HG02870 (cell line): ENCODE measurements around the gene RAD51B.
A peak's percentile ranks its signal among the peaks of the same experiment; 100 is the strongest.
"Not testable (repeated sequence)": the region's sequence is repeated elsewhere in the genome, so short reads cannot be mapped to it uniquely, and the experiment has no call there.

ENCODE experiments used
- ATAC-seq: cut with Tn5 transposase; IDR thresholded peaks from one replicate; pipeline ENCODE4 v1.9.1; 2021; ENCODE audit warnings: mild to moderate bottlenecking, moderate library complexity; ENCODE audit not compliant: unreplicated experiment

RAD51B gene

GRCh38 chr14:68285421-68286179 lies 466.0 kb downstream of the RAD51B start:
- no peak for ATAC-seq

- no peak for ATAC-seq
These were observed 467.1 kb downstream of the RAD51B start for GRCh38 chr14:68286667-68287066.

DNA sequence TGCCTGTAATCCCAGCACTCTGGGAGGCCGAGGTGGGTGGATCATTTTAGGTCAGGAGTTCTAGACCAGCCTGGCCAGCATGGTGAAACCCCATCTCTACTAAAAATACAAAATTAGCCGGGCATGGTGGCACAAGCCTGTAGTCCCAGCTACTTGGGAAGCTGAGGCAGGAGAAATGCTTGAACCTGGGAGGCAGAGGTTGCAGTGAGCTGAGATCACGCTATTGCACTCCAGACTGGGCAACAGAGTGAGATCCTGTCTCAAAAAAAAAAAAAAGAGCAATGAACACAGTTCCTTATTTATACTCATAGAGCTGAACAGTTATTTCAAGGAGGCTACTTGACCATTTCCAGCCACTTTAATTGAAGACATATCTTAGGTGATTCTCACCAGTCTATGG lies 469.9 kb downstream of the RAD51B start:
- not testable (repeated sequence) for ATAC-seq

- no peak for ATAC-seq
These were observed 472.2 kb downstream of the RAD51B start for GRCh38 chr14:68291820-68292219.

GRCh38 chr14:68292441-68293215 lies 473.0 kb downstream of the RAD51B start:
- no peak for ATAC-seq

GRCh38 chr14:68293404-68293803 lies 473.8 kb downstream of the RAD51B start:
- ATAC-seq = peak; percentile 63

GRCh38 chr14:68295316-68295816 lies 475.8 kb downstream of the RAD51B start:
- ATAC-seq = no peak

DNA sequence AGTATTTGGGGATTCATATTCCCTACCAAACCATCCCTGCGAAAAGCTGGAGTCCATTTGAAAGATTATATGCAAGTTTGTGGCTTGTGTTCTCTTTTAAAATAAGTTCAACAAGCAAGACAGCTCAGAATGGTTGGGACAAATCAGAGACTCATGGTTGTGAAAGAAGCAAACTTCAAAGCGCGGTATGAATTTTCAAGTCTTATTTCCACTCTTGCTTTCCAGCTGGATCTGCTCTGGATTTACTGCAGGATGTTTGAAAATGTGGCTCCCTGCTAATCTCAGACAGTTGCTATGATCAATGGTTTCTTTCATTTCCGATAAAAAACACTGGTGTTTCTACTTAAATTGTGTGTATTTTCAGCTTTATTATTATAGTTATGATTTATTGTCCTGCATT lies 477.5 kb downstream of the RAD51B start:
- ATAC-seq = no peak

DNA sequence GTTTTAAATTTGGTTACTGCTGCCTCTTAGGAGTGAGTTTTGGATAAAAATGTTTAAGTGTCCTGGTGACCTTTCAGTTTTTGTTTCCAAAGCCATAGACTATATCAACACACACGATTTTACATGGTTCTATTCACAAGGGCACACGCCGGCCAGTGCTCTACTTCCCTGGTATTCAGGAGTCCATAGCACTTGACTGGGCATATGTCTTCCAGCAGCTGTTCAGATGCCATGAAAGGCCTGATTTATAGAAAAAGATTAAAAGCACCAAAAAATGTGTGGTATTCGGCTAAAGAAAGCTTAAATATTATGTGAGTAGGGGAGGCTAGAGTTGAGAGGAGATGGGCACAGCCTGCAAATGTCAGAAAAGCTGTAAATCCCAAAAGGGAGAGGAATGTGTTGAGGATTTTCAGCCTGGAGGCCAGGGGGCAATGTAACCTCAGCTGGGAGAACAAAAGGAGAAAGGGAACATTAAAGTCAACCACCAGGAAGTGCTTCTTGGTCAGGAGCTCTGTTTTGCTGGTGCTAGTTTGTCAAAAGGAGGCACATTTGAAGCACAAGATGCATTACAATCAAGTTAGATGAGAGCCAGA lies 478.4 kb downstream of the RAD51B start:
- no peak for ATAC-seq

GRCh38 chr14:68300608-68301007 lies 481.0 kb downstream of the RAD51B start:
- ATAC-seq = no peak

GRCh38 chr14:68301219-68301618 lies 481.6 kb downstream of the RAD51B start:
- ATAC-seq = no peak

GRCh38 chr14:68302938-68303337 lies 483.4 kb downstream of the RAD51B start:
- not testable (repeated sequence) for ATAC-seq

DNA sequence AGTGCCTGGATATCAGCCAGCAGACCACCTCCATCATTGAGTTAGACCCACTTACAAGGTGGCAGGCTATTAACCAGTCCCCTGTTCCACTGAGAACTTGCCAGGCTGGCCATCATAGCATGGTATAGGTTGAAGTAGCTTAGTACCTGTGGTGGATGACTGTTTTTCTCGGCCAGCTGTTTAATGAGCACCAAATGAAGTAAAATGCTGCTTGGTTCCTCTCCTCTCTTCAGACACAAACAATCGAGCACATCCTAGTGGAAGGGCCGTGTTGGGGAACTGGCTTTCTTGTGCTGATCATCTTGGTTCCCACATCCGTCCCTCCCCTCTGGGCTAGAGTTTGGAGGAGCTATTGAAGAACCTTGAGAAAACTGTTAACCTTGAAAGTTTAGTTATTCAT lies 486.2 kb downstream of the RAD51B start:
- no peak for ATAC-seq

DNA sequence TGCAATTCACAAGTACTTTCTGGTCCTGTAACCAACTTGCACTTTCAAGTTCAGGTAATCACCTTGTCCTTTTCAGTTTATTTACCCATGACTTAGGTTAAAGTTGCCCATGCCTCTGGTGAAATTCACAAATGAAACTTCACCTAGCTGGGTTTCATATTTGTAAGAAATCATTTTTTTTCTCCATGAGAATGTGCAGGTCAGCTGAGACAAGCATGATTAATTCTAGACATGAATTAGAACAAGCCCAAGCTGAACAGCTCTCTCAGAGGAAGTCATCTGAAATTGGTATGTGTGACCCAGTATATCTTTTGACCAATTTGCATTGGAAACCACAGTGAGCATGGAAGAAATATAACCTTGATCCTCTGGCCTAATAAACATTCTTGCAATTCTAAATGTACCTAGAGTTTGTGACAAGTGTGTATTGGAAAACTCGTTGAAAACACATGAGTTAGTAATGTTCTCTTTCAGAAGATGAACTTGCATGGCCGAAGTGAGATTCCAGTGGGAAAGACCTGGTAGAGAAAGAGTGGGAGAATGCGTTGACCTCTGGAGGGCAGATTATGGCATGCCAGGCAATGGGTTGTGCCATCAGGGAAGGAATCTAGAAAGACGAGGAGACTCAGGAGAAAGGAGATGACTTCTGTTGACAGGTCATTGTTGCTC lies 486.8 kb downstream of the RAD51B start:
- ATAC-seq = no peak

- ATAC-seq = no peak
These were observed 487.6 kb downstream of the RAD51B start for GRCh38 chr14:68306934-68307789.

DNA sequence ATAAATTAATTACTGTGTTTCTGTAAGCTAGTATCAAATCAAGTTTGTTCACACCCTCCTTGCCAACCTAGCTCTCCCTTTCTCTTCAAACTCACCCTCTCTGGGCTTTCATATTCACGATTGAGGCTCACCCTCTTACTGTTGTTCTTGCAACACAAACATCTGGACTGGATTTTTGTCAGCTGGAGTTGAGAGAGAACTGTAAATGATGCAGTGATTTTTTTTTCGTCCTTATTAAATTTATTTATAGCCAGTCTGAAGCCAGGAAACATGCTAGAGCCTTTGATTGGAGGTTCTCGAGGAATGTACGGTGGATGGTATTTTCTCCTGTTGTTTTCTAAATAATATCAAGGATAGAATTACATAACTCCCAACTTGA lies 488.2 kb downstream of the RAD51B start:
- no peak for ATAC-seq

GRCh38 chr14:68308726-68309520 lies 489.3 kb downstream of the RAD51B start:
- ATAC-seq = no peak

DNA sequence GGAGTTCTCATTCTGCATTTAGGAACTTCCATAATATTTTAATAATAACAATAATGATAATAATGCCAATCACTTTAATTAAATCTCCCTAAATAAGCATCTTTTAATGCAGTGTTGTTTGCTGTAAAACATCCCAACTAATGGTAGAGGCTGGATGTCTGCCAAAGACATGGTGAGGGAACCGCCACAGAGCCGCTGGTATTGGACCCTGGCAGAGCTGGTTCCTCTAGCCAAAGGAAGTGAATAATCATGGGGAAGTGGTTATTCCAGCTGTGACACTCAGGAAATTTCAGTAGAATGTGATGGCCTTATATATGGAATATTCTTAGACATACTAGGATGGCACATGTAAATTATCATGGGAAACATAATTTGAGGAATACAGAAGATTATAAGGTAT lies 490.0 kb downstream of the RAD51B start:
- no peak for ATAC-seq

- ATAC-seq = no peak
These were observed 492.7 kb downstream of the RAD51B start for GRCh38 chr14:68312300-68312699.
